OCI-LY1 (cell line): ENCODE measurements around the gene GMCL2.

ENCODE experiments used
- H2AFZ ChIP-seq: fragments of 200-600 bp; sonication (generic), shearing (Covaris generic); 2 replicates; pipeline ENCODE4 v1.6.0; 2014; ENCODE audit warnings: antibody characterized with exemption, mild to moderate bottlenecking, low read length
- H3F3A ChIP-seq: fragments of 200-600 bp; sonication (generic), shearing (Covaris generic); 2 replicates; pipeline ENCODE4 v1.6.0; 2014; ENCODE audit warnings: mild to moderate bottlenecking, antibody characterized with exemption, low read length, moderate library complexity; ENCODE audit not compliant: insufficient read depth
- H3K27ac ChIP-seq: fragments of 200-600 bp; sonication (generic); 2 replicates; pipeline ENCODE4 v1.5.1; 2014; ENCODE audit warnings: low read length, mixed run types, mild to moderate bottlenecking, low read depth; ENCODE audit not compliant: poor library complexity, severe bottlenecking
- H3K27me3 ChIP-seq: fragments of 200-600 bp; sonication (generic); 2 replicates; pipeline ENCODE4 v1.6.0; 2014; ENCODE audit warnings: antibody characterized with exemption, mild to moderate bottlenecking, low read length, moderate library complexity; ENCODE audit not compliant: insufficient read depth
- H3K36me3 ChIP-seq: fragments of 200-600 bp; sonication (generic); 2 replicates; pipeline ENCODE4 v1.6.1; 2014; ENCODE audit warnings: mild to moderate bottlenecking, antibody characterized with exemption, low read length, moderate library complexity, mixed read lengths; ENCODE audit not compliant: insufficient read depth
- H3K4me1 ChIP-seq: fragments of 200-600 bp; sonication (generic); 2 replicates; pipeline ENCODE4 v1.5.1; 2014; ENCODE audit warnings: mild to moderate bottlenecking, low read length, moderate library complexity; ENCODE audit not compliant: insufficient read depth, severe bottlenecking
- H3K4me2 ChIP-seq: fragments of 200-600 bp; sonication (generic), shearing (Covaris generic); 2 replicates; pipeline ENCODE4 v1.6.1; 2014; ENCODE audit warnings: low read length
- H3K4me3 ChIP-seq: fragments of 200-600 bp; sonication (generic); 2 replicates; pipeline ENCODE4 v1.5.1; 2014; ENCODE audit warnings: low read length, low read depth, mild to moderate bottlenecking, mixed read lengths; ENCODE audit not compliant: poor library complexity, severe bottlenecking
- H3K79me2 ChIP-seq: fragments of 200-600 bp; shearing (Covaris generic); 2 replicates; pipeline ENCODE4 v1.6.1; 2016; ENCODE audit warnings: mixed run types, low read length, mixed read lengths; ENCODE audit not compliant: insufficient read depth
- H3K9ac ChIP-seq: fragments of 200-600 bp; sonication (generic), shearing (Covaris generic); 2 replicates; pipeline ENCODE4 v1.6.1; 2014; ENCODE audit warnings: mild to moderate bottlenecking, low read length, mixed read lengths
- H3K9me2 ChIP-seq: fragments of 200-600 bp; sonication (generic), shearing (Covaris generic); 2 replicates; pipeline ENCODE4 v1.6.1; 2014; ENCODE audit warnings: low read depth, mild to moderate bottlenecking, low read length, mixed read lengths
- H3K9me3 ChIP-seq: fragments of 200-600 bp; shearing (Covaris generic); 2 replicates; pipeline ENCODE4 v1.6.1; 2014; ENCODE audit warnings: low read length, mixed read lengths
- H4K20me1 ChIP-seq: fragments of 200-600 bp; sonication (generic), shearing (Covaris generic); 2 replicates; pipeline ENCODE4 v1.6.0; 2016; ENCODE audit warnings: mild to moderate bottlenecking, low read length; ENCODE audit not compliant: insufficient read depth
- CTCF ChIP-seq: fragments of 200-600 bp; sonication (generic), shearing (Covaris generic); IDR thresholded peaks from 2 replicates; pipeline ENCODE4 v1.5.1; 2017; ENCODE audit warnings: mild to moderate bottlenecking, antibody characterized with exemption, low read length, moderate library complexity, mixed read lengths
- EZH2 ChIP-seq: fragments of 200-600 bp; sonication (generic), shearing (Covaris generic); IDR thresholded peaks from 2 replicates; pipeline ENCODE4 v1.8.0; 2017; ENCODE audit warnings: borderline replicate concordance, mixed run types, mild to moderate bottlenecking, antibody characterized with exemption, low read length, moderate library complexity, mixed read lengths

GMCL2 gene

GRCh38 chr5:178163772-178164735 lies 23.1 kb downstream of the GMCL2 start:
- Histone ChIP-seq H3K27ac (no peak overlapping the region), H3K4me3 (no peak overlapping the region), H3K9me3 (no peaks in the 10 kb centered on the region), H3K27me3 (no peaks in the 10 kb centered on the region), H3K4me1 (peaks cover 5% of the 10 kb centered on the region), H4K20me1 (no peaks in the 10 kb centered on the region), H3K9ac (no peak overlapping the region), H3K4me2 (peak overlapping the region; percentile 41; the same call in 1 of the 2 replicates), H3K36me3 (no peaks in the 10 kb centered on the region), H2AFZ (no peak overlapping the region), H3F3A (no peaks in the 10 kb centered on the region), H3K9me2 (no peaks in the 10 kb centered on the region), H3K79me2 (no peaks in the 10 kb centered on the region)
- TF ChIP-seq CTCF (peak; percentile 98), EZH2 (no peak)

GRCh38 chr5:178162481-178162880 lies 24.7 kb downstream of the GMCL2 start:
- no peak overlapping the region for H3K27ac ChIP-seq
- no peaks in the 10 kb centered on the region for H3K79me2 ChIP-seq
- H3K4me1 ChIP-seq, result peaks cover 5% of the 10 kb centered on the region
- no peaks in the 10 kb centered on the region for H3K27me3 ChIP-seq
- no peaks in the 10 kb centered on the region for H3F3A ChIP-seq
- H2AFZ ChIP-seq, result no peak overlapping the region
- no peaks in the 10 kb centered on the region for H3K9me2 ChIP-seq
- H3K36me3 ChIP-seq, result no peaks in the 10 kb centered on the region
- no peak overlapping the region for H3K4me2 ChIP-seq
- no peaks in the 10 kb centered on the region for H4K20me1 ChIP-seq
- H3K9me3 ChIP-seq, result no peaks in the 10 kb centered on the region
- no peak overlapping the region for H3K4me3 ChIP-seq
- no peak for TF ChIP-seq EZH2
- TF ChIP-seq CTCF, result no peak
- H3K9ac ChIP-seq, result no peak overlapping the region

GRCh38 chr5:178160176-178160575 lies 27.0 kb downstream of the GMCL2 start:
- TF ChIP-seq CTCF (no peak), EZH2 (no peak)
- Histone ChIP-seq H3K79me2 (no peaks in the 10 kb centered on the region), H3K27ac (no peak overlapping the region), H3K9me3 (no peaks in the 10 kb centered on the region), H3K9ac (no peak overlapping the region), H3K4me2 (no peak overlapping the region), H2AFZ (no peak overlapping the region), H3K9me2 (no peaks in the 10 kb centered on the region), H3K36me3 (no peaks in the 10 kb centered on the region), H3F3A (no peaks in the 10 kb centered on the region), H3K4me3 (no peak overlapping the region), H3K27me3 (no peaks in the 10 kb centered on the region), H3K4me1 (peaks cover 11% of the 10 kb centered on the region), H4K20me1 (no peaks in the 10 kb centered on the region)
